Hepatocyte (in vitro differentiated cells): Measurements from ENCODE around the gene NFU1. TPM values are rescaled to one million over a fixed set of nuclear protein-coding genes. Genes with fewer than 3 reads are reported as not detected.
"Not testable (repeated sequence)": the region's sequence is repeated elsewhere in the genome, so short reads cannot be mapped to it uniquely, and the experiment has no call there.

ENCODE experiments used
- DNase-seq: peaks from one replicate; pipeline ENCODE4 v3.0.0-alpha.2; 2016; ENCODE audit warnings: low spot score
- H2AFZ ChIP-seq: fragments of 200-600 bp; sonication (generic); 2 replicates; pipeline ENCODE4 v1.6.0; 2016; ENCODE audit warnings: antibody characterized with exemption, mild to moderate bottlenecking
- H3K27ac ChIP-seq: fragments of 200-600 bp; sonication (generic); 2 replicates; pipeline ENCODE4 v1.5.1; 2016; ENCODE audit warnings: mild to moderate bottlenecking
- H3K27me3 ChIP-seq: fragments of 200-600 bp; sonication (generic); 2 replicates; pipeline ENCODE4 v1.6.1; 2016
- H3K36me3 ChIP-seq: fragments of 200-600 bp; sonication (generic); replicated peaks from 2 replicates; pipeline ENCODE4 v1.5.1; 2016; ENCODE audit warnings: low read depth; ENCODE audit not compliant: insufficient read depth
- H3K4me1 ChIP-seq: fragments of 200-600 bp; sonication (generic); 2 replicates; pipeline ENCODE4 v1.5.1; 2016; ENCODE audit warnings: mild to moderate bottlenecking, moderate library complexity; ENCODE audit not compliant: insufficient read depth
- H3K4me2 ChIP-seq: fragments of 200-600 bp; sonication (generic); 2 replicates; pipeline ENCODE4 v1.6.0; 2016
- H3K4me3 ChIP-seq: fragments of 200-600 bp; sonication (generic); 2 replicates; pipeline ENCODE4 v1.5.1; 2016; ENCODE audit warnings: mild to moderate bottlenecking
- H3K79me2 ChIP-seq: fragments of 200-600 bp; sonication (generic); 2 replicates; pipeline ENCODE4 v1.6.0; 2017; ENCODE audit warnings: mild to moderate bottlenecking
- H3K9me2 ChIP-seq: fragments of 200-600 bp; sonication (generic); replicated peaks from 2 replicates; pipeline ENCODE4 v1.6.0; 2017; ENCODE audit warnings: mild to moderate bottlenecking; ENCODE audit not compliant: insufficient read depth
- H3K9me3 ChIP-seq: fragments of 200-600 bp; sonication (generic); 2 replicates; pipeline ENCODE4 v1.5.1; 2016; ENCODE audit warnings: low read depth, mild to moderate bottlenecking
- H4K20me1 ChIP-seq: fragments of 200-600 bp; sonication (generic); 2 replicates; pipeline ENCODE4 v1.6.0; 2016; ENCODE audit warnings: mild to moderate bottlenecking; ENCODE audit not compliant: insufficient read depth, poor library complexity, severe bottlenecking
- CTCF ChIP-seq: fragments of 200-600 bp; sonication (generic); IDR thresholded peaks from 2 replicates; pipeline ENCODE4 v1.5.1; 2016; ENCODE audit warnings: antibody characterized with exemption, mild to moderate bottlenecking; ENCODE audit not compliant: poor library complexity
- EZH2 ChIP-seq: fragments of 200-600 bp; sonication (generic); IDR thresholded peaks from 2 replicates; pipeline ENCODE4 v1.6.1; 2016; ENCODE audit warnings: antibody characterized with exemption, mild to moderate bottlenecking, borderline replicate concordance
- EZH2phosphoT487 ChIP-seq: fragments of 200-600 bp; sonication (generic); IDR thresholded peaks from one replicate; pipeline ENCODE4 v1.6.1; 2018; ENCODE audit warnings: antibody characterized with exemption, mild to moderate bottlenecking, low read depth, moderate library complexity; ENCODE audit not compliant: unreplicated experiment, severe bottlenecking
- WGBS: methylation state at CpG from one replicate; pipeline ENCODE4 v1.1.6; 2016; ENCODE audit warnings: low lambda C conversion rate; ENCODE audit errors: missing lambda C conversion rate; 5-methylcytosine and 5-hydroxymethylcytosine counted together
- polyA plus RNA-seq: library from polyadenylated mRNA; unstranded; fragments of >200 nt; fragmentation: Nextera tagmentation; extraction: Ambion mirVana; gene quantifications from 2 replicates; pipeline ENCODE4 v1.2.1, GENCODE V29; 2016
- total RNA-seq: library from RNA; depleted of rRNA; stranded (reverse); fragments of >200 nt; gene quantifications from 2 replicates; pipeline ENCODE4 v1.2.3, GENCODE V29; 2014

NFU1 gene
- total and polyA plus RNA-seq, 2 experiments from 2014 or later, result 50.6 to 79.1 TPM

GRCh38 chr2:69358914-69359313, 78.3 kb downstream of the NFU1 start:
- no peak for DNase-seq
- Histone ChIP-seq H4K20me1 (no peaks in the 10 kb centered on the region), H2AFZ (no peak overlapping the region), H3K4me3 (no peak overlapping the region), H3K79me2 (peaks cover 29% of the 10 kb centered on the region), H3K27me3 (no peaks in the 10 kb centered on the region), H3K36me3 (peaks cover 2% of the 10 kb centered on the region), H3K4me2 (no peak overlapping the region), H3K27ac (no peak overlapping the region), H3K4me1 (no peaks in the 10 kb centered on the region), H3K9me2 (no peaks in the 10 kb centered on the region), H3K9me3 (no peaks in the 10 kb centered on the region)
- WGBS, result 84% methylated on average over 3 of the region's 3 CpGs
- TF ChIP-seq EZH2 (no peak), CTCF (no peak), EZH2phosphoT487 (no peak)

GRCh38 chr2:69356471-69356870, 80.8 kb downstream of the NFU1 start:
- peaks cover 2% of the 10 kb centered on the region for H3K36me3 ChIP-seq
- no peak overlapping the region for H3K4me2 ChIP-seq
- H3K27me3 ChIP-seq, result no peaks in the 10 kb centered on the region

GRCh38 chr2:69354976-69355375, 82.3 kb downstream of the NFU1 start:
- H3K9me2 ChIP-seq, H3K9me3 ChIP-seq, H3K27ac ChIP-seq, H3K4me1 ChIP-seq, H3K4me2 ChIP-seq, H4K20me1 ChIP-seq, DNase-seq, H3K27me3 ChIP-seq, H2AFZ ChIP-seq, H3K4me3 ChIP-seq, H3K36me3 ChIP-seq: not testable (repeated sequence)
- peaks cover 36% of the 10 kb centered on the region for H3K79me2 ChIP-seq
- 90% methylated on average over 3 of the region's 3 CpGs for WGBS

More at GRCh38 chr2:69356471-69356870, 80.8 kb downstream of the NFU1 start:
- no peak overlapping the region for H3K27ac ChIP-seq
- WGBS, result 96% methylated on average over 5 of the region's 5 CpGs
- no peaks in the 10 kb centered on the region for H3K9me3 ChIP-seq
- no peaks in the 10 kb centered on the region for H3K4me1 ChIP-seq
- H4K20me1 ChIP-seq, result no peaks in the 10 kb centered on the region
- no peak overlapping the region for H2AFZ ChIP-seq
- H3K9me2 ChIP-seq, result no peaks in the 10 kb centered on the region
- TF ChIP-seq CTCF (no peak), EZH2 (no peak), EZH2phosphoT487 (no peak)
- no peak overlapping the region for H3K4me3 ChIP-seq
- peaks cover 31% of the 10 kb centered on the region for H3K79me2 ChIP-seq
- DNase-seq, result no peak

- DNase-seq, result no peak
- H3K27me3 ChIP-seq, result no peaks in the 10 kb centered on the region
- no peak overlapping the region for H2AFZ ChIP-seq
- 96% methylated on average over 5 of the region's 5 CpGs for WGBS
- H3K36me3 ChIP-seq, result peaks cover 3% of the 10 kb centered on the region
- H4K20me1 ChIP-seq, result no peaks in the 10 kb centered on the region
- TF ChIP-seq EZH2 (no peak), CTCF (no peak), EZH2phosphoT487 (no peak)
- no peak overlapping the region for H3K27ac ChIP-seq
- no peaks in the 10 kb centered on the region for H3K9me3 ChIP-seq
- H3K4me3 ChIP-seq, result no peak overlapping the region
- H3K79me2 ChIP-seq, result peaks cover 40% of the 10 kb centered on the region
- no peaks in the 10 kb centered on the region for H3K9me2 ChIP-seq
- H3K4me1 ChIP-seq, result no peaks in the 10 kb centered on the region
- H3K4me2 ChIP-seq, result no peak overlapping the region
These were observed 83.9 kb downstream of the NFU1 start for GRCh38 chr2:69353360-69353759.
